SK-N-SH (cell line): Measurements from ENCODE around the gene EHD2. TPM values are rescaled to one million over a fixed set of nuclear protein-coding genes. Genes with fewer than 3 reads are reported as not detected.

ENCODE experiments used
- CTCF ChIA-PET: fragments of 300-600, 350-600 bp; formaldehyde crosslinking; extraction: SDS; loops from one replicate; lab custom pipeline; 2021; lab: Yijun Ruan, JAX
- POLR2A ChIA-PET: fragments of 350-600 bp; sonication (Branson Sonifier 250); formaldehyde crosslinking; extraction: SDS; loops from one replicate; lab custom pipeline; 2020; ENCODE audit warnings: antibody characterized with exemption, inconsistent platforms; lab: Yijun Ruan, JAX
- DNase-seq: peaks from one replicate; pipeline ENCODE4 v3.0.0; 2012
- H2AFZ ChIP-seq: fragments of 200-600 bp; sonication (generic); 2 replicates; pipeline ENCODE4 v1.8.1; 2016; ENCODE audit warnings: antibody characterized with exemption, mild to moderate bottlenecking, low read depth
- H3F3A ChIP-seq: fragments of 200-600 bp; sonication (generic); replicated peaks from 2 replicates; pipeline ENCODE3; 2016; ENCODE audit warnings: antibody characterized with exemption, mild to moderate bottlenecking; ENCODE audit not compliant: insufficient read depth
- H3K27ac ChIP-seq, 2 experiments: fragments of 200-500 bp in 1 of 2; fragments of 200-600 bp in 1 of 2; sonication (Bioruptor generic) in 1 of 2; sonication (generic), shearing (Covaris generic) in 1 of 2; 2 replicates each; pipeline versions ENCODE4 v1.5.1 to v1.6.1; 2014 to 2016; ENCODE audit warnings: low read depth in 2 of 2, inconsistent platforms in 1 of 2, low read length in 1 of 2, mild to moderate bottlenecking in 1 of 2, mixed read lengths in 1 of 2
- H3K27me3 ChIP-seq: fragments of 200-600 bp; sonication (generic), shearing (Covaris generic); 2 replicates; pipeline ENCODE4 v1.6.1; 2016; ENCODE audit warnings: mixed run types; ENCODE audit not compliant: insufficient read depth
- H3K36me3 ChIP-seq, 2 experiments: fragments of 200-500 bp in 1 of 2; fragments of 200-600 bp in 1 of 2; sonication (Bioruptor generic) in 1 of 2; sonication (generic) in 1 of 2; replicated peaks in 1 of 2; 2 replicates each; pipeline versions ENCODE3 to v1.5.1; 2014 to 2016; ENCODE audit warnings: low read length in 1 of 2, mild to moderate bottlenecking in 1 of 2; ENCODE audit not compliant: insufficient read depth in 2 of 2, control insufficient read depth in 1 of 2
- H3K4me1 ChIP-seq, 2 experiments: fragments of 200-500 bp in 1 of 2; fragments of 200-600 bp in 1 of 2; sonication (Bioruptor generic) in 1 of 2; sonication (generic), shearing (Covaris generic) in 1 of 2; 2 replicates each; pipeline versions ENCODE4 v1.5.1 to v1.6.1; 2014 to 2016; ENCODE audit warnings: low read depth in 1 of 2, low read length in 1 of 2, mixed run types in 1 of 2; ENCODE audit not compliant: insufficient read depth in 2 of 2, control insufficient read depth in 1 of 2
- H3K4me2 ChIP-seq: fragments of 200-600 bp; sonication (generic), shearing (Covaris generic); 2 replicates; pipeline ENCODE4 v1.6.1; 2017; ENCODE audit warnings: mixed run types
- H3K4me3 ChIP-seq, 2 experiments: fragments of 200-500 bp in 1 of 2; fragments of 200-600 bp in 1 of 2; sonication (Bioruptor generic) in 1 of 2; sonication (generic), shearing (Covaris generic) in 1 of 2; 2 replicates each; pipeline versions ENCODE4 v1.5.1 to v1.8.1; 2014 to 2016; ENCODE audit warnings: low read depth in 2 of 2, inconsistent platforms in 1 of 2, low read length in 1 of 2, mild to moderate bottlenecking in 1 of 2, mixed read lengths in 1 of 2, moderate library complexity in 1 of 2
- H3K79me2 ChIP-seq: fragments of 200-600 bp; sonication (generic); 2 replicates; pipeline ENCODE4 v1.8.1; 2017; ENCODE audit warnings: mild to moderate bottlenecking; ENCODE audit not compliant: insufficient read depth
- H3K9ac ChIP-seq: fragments of 200-600 bp; sonication (generic); 2 replicates; pipeline ENCODE4 v1.6.1; 2017; ENCODE audit warnings: mixed run types
- H3K9me2 ChIP-seq: fragments of 200-600 bp; sonication (generic); 2 replicates; pipeline ENCODE4 v1.6.1; 2017; ENCODE audit warnings: mixed run types
- H3K9me3 ChIP-seq: fragments of 200-600 bp; sonication (generic); 2 replicates; pipeline ENCODE4 v1.6.1; 2017; ENCODE audit warnings: mixed run types, mild to moderate bottlenecking, moderate library complexity
- H4K20me1 ChIP-seq: fragments of 200-600 bp; sonication (generic); 2 replicates; pipeline ENCODE4 v1.6.1; 2017; ENCODE audit warnings: mild to moderate bottlenecking, mixed run types; ENCODE audit not compliant: insufficient read depth
- EZH2phosphoT487 ChIP-seq: fragments of 200-600 bp; sonication (generic); IDR thresholded peaks from 2 replicates; pipeline ENCODE4 v1.6.1; 2017; ENCODE audit warnings: low read depth, mixed run types, mild to moderate bottlenecking, antibody characterized with exemption, moderate library complexity, borderline replicate concordance
- FOSL2 ChIP-seq: IDR thresholded peaks from 2 replicates; pipeline ENCODE4 v1.4.0; 2012; ENCODE audit warnings: low read depth, mild to moderate bottlenecking, moderate library complexity, borderline replicate concordance
- GABPA ChIP-seq: IDR thresholded peaks from 2 replicates; pipeline ENCODE4 v1.4.0; 2012; ENCODE audit warnings: low read depth, mild to moderate bottlenecking
- GATA2 ChIP-seq: sonication (generic); formaldehyde crosslinking; IDR thresholded peaks from 2 replicates; pipeline ENCODE4 v1.5.0; 2020; ENCODE audit warnings: mild to moderate bottlenecking, missing genetic modification reagents
- POLR2AphosphoS5 ChIP-seq: IDR thresholded peaks from 2 replicates; pipeline ENCODE4 v1.6.1; 2012; ENCODE audit warnings: low read depth, low read length
- RAD21 ChIP-seq: IDR thresholded peaks from 2 replicates; pipeline ENCODE4 v1.6.1; 2012; ENCODE audit warnings: mild to moderate bottlenecking, low read length
- WGBS: methylation state at CpG from one replicate; pipeline ENCODE4 v1.1.6; 2017; ENCODE audit warnings: low lambda C conversion rate; 5-methylcytosine and 5-hydroxymethylcytosine counted together
- polyA plus RNA-seq, 3 experiments: library from polyadenylated mRNA; depleted of rRNA; stranded (reverse); fragments of >200 nt; gene quantifications; 2 replicates each; pipeline ENCODE4 v1.2.3, GENCODE V29; 2012
- TF ChIP-seq, protein P1 (sequence below): IDR thresholded peaks from 2 replicates; pipeline ENCODE4 v1.4.0; 2012; ENCODE audit warnings: low read depth, borderline replicate concordance
- TF ChIP-seq, protein P2 (sequence below): fragments of 150-350 bp; IDR thresholded peaks from 2 replicates; pipeline ENCODE4 v1.6.1; 2017; ENCODE audit warnings: antibody characterized with exemption, low read length, low read depth, borderline replicate concordance
- TF ChIP-seq, protein P3 (sequence below): IDR thresholded peaks from 2 replicates; pipeline ENCODE4 v1.6.1; 2012; ENCODE audit warnings: mild to moderate bottlenecking, low read depth, low read length, moderate library complexity

EHD2 gene
- polyA plus RNA-seq, 1 of the 3 experiments (the other 2 are of a cell fraction), result 55.5 TPM

DNA sequence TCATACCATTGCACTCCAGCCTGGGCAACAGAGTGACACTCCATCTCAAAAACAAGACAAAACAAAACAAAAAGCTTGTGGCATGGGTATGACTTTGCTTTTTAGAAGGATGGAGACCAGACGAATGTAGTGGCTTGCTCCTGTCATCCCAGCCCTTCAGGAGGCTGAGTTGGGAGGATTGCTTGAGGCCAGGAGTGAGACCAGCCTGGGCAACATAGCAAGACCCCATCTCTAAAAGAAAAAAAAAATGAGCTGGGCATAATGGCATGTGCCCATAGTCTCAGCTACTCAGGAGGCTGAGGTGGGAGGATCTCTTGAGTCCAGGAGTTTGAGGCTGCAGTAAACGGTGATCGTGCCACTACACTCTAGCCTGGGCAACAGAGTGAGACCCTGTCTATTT is 48.9 kb downstream of the EHD2 start:
- H3K4me2 ChIP-seq, result no peak overlapping the region
- no peaks in the 10 kb centered on the region for H3K9me3 ChIP-seq
- H3K4me1 ChIP-seq, result no peaks in the 10 kb centered on the region
- H3K36me3 ChIP-seq, result peaks cover 12 to 14% of the 10 kb centered on the region in 2 experiments
- no peak for TF ChIP-seq RAD21
- TF ChIP-seq, protein P1, sequence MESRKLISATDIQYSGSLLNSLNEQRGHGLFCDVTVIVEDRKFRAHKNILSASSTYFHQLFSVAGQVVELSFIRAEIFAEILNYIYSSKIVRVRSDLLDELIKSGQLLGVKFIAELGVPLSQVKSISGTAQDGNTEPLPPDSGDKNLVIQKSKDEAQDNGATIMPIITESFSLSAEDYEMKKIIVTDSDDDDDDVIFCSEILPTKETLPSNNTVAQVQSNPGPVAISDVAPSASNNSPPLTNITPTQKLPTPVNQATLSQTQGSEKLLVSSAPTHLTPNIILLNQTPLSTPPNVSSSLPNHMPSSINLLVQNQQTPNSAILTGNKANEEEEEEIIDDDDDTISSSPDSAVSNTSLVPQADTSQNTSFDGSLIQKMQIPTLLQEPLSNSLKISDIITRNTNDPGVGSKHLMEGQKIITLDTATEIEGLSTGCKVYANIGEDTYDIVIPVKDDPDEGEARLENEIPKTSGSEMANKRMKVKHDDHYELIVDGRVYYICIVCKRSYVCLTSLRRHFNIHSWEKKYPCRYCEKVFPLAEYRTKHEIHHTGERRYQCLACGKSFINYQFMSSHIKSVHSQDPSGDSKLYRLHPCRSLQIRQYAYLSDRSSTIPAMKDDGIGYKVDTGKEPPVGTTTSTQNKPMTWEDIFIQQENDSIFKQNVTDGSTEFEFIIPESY, result no peak
- TF ChIP-seq GATA2 (CRISPR knock-in tag), result no peak
- TF ChIP-seq, protein P2, sequence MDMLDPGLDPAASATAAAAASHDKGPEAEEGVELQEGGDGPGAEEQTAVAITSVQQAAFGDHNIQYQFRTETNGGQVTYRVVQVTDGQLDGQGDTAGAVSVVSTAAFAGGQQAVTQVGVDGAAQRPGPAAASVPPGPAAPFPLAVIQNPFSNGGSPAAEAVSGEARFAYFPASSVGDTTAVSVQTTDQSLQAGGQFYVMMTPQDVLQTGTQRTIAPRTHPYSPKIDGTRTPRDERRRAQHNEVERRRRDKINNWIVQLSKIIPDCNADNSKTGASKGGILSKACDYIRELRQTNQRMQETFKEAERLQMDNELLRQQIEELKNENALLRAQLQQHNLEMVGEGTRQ, result no peak
- TF ChIP-seq POLR2AphosphoS5, result no peak
- no peak for TF ChIP-seq EZH2phosphoT487
- TF ChIP-seq, protein P3, sequence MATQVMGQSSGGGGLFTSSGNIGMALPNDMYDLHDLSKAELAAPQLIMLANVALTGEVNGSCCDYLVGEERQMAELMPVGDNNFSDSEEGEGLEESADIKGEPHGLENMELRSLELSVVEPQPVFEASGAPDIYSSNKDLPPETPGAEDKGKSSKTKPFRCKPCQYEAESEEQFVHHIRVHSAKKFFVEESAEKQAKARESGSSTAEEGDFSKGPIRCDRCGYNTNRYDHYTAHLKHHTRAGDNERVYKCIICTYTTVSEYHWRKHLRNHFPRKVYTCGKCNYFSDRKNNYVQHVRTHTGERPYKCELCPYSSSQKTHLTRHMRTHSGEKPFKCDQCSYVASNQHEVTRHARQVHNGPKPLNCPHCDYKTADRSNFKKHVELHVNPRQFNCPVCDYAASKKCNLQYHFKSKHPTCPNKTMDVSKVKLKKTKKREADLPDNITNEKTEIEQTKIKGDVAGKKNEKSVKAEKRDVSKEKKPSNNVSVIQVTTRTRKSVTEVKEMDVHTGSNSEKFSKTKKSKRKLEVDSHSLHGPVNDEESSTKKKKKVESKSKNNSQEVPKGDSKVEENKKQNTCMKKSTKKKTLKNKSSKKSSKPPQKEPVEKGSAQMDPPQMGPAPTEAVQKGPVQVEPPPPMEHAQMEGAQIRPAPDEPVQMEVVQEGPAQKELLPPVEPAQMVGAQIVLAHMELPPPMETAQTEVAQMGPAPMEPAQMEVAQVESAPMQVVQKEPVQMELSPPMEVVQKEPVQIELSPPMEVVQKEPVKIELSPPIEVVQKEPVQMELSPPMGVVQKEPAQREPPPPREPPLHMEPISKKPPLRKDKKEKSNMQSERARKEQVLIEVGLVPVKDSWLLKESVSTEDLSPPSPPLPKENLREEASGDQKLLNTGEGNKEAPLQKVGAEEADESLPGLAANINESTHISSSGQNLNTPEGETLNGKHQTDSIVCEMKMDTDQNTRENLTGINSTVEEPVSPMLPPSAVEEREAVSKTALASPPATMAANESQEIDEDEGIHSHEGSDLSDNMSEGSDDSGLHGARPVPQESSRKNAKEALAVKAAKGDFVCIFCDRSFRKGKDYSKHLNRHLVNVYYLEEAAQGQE, result no peak
- no peak for TF ChIP-seq GABPA
- no peak for TF ChIP-seq FOSL2
- H3K27ac ChIP-seq, result no peak overlapping the region
- H3K79me2 ChIP-seq, result no peaks in the 10 kb centered on the region
- no peak overlapping the region for H3K4me3 ChIP-seq
- ChIA-PET CTCF (interaction anchor here (0.6 kb wide), 1 partner anchor 392 kb away, joined by 3 read pairs; no protein-coding TSS in a partner anchor), POLR2A (no interaction called here)
- H3K27me3 ChIP-seq, result no peaks in the 10 kb centered on the region
- peaks cover 3% of the 10 kb centered on the region; the same call in 1 of the 2 replicates for H4K20me1 ChIP-seq
- 69% methylated on average over 3 of the region's 3 CpGs for WGBS
- DNase-seq, result no peak
- peaks cover 17% of the 10 kb centered on the region for H3F3A ChIP-seq
- H2AFZ ChIP-seq, result no peak overlapping the region
- H3K9ac ChIP-seq, result no peak overlapping the region
- H3K9me2 ChIP-seq, result no peaks in the 10 kb centered on the region
